ENCODE results near the gene GTF3C6.
"Not testable (repeated sequence)": the region's sequence is repeated elsewhere in the genome, so short reads cannot be mapped to it uniquely, and the experiment has no call there.

The GTF3C6 gene

GRCh38 chr6:110965629-110966229 is 7.2 kb downstream of the GTF3C6 start:
- Histone ChIP-seq H3K4me1 (ENCODE audit: control insufficient read depth, insufficient read depth, low read length) (no peaks in the 10 kb centered on the region), H3K9me3 (ENCODE audit: control insufficient read depth, insufficient read depth, low read depth, low read length) (no peaks in the 10 kb centered on the region), H3K4me3 (ENCODE audit: low read depth, low read length) (no peak overlapping the region), H3K27ac (ENCODE audit: extremely low read depth, low read depth, low read length) (no peak overlapping the region), H3K36me3 (ENCODE audit: control insufficient read depth in 2 of 2, insufficient read depth in 1 of 2, low read length in 2 of 2) (peaks cover 52 to 74% of the 10 kb centered on the region in 2 experiments; a peak in 2 of 3 replicates)
- no peak for TF ChIP-seq ZNF501 (tag by site-specific recombination; IDR thresholded peaks at IDR 0.05)
- ChIA-PET CTCF (no interaction called here), POLR2A (no interaction called here)

GRCh38 chr6:110968661-110969060 is 10.2 kb downstream of the GTF3C6 start:
- H3K9me3 ChIP-seq (ENCODE audit: control insufficient read depth, insufficient read depth, low read depth, low read length); H3K27ac ChIP-seq (ENCODE audit: extremely low read depth, low read depth, low read length); H3K4me3 ChIP-seq (ENCODE audit: low read depth, low read length); H3K4me1 ChIP-seq (ENCODE audit: control insufficient read depth, insufficient read depth, low read length); CTCF ChIA-PET: not testable (repeated sequence)
- POLR2A ChIA-PET = interaction anchor here (0.7 kb wide), 2 partner anchors 153 to 512 kb away, joined by 3 read pairs; partner anchors contain the start of gene CDK19
- H3K36me3 ChIP-seq (ENCODE audit: control insufficient read depth in 2 of 2, insufficient read depth in 1 of 2, low read length in 2 of 2) = peaks cover 27 to 44% of the 10 kb centered on the region in 2 experiments; a peak in 2 of 3 replicates

GRCh38 chr6:110971468-110971867 is 13.0 kb downstream of the GTF3C6 start:
- H3K4me3 ChIP-seq (ENCODE audit: low read depth, low read length) = no peak overlapping the region
- no peaks in the 10 kb centered on the region for H3K4me1 ChIP-seq (ENCODE audit: control insufficient read depth, insufficient read depth, low read length)
- POLR2A ChIA-PET = interaction anchor here (2.9 kb wide), 1 partner anchor 13 kb away, joined by 16 read pairs; the partner anchor contains the start of gene GTF3C6
- no peak for TF ChIP-seq ZNF621 (tag by site-specific recombination; IDR thresholded peaks at IDR 0.05)
- TF ChIP-seq ZNF544 (tag by site-specific recombination; IDR thresholded peaks at IDR 0.05) = no peak
- TF ChIP-seq ZNF792 (tag by site-specific recombination; IDR thresholded peaks at IDR 0.05) = no peak
- no peak for TF ChIP-seq ZNF404 (tag by site-specific recombination; IDR thresholded peaks at IDR 0.05)
- no peak for TF ChIP-seq SP2 (tag by site-specific recombination; IDR thresholded peaks at IDR 0.05)
- no peak for TF ChIP-seq ZNF302 (tag by site-specific recombination; IDR thresholded peaks at IDR 0.05; ENCODE audit: low read depth)
- no peak for TF ChIP-seq ZNF664 (tag by site-specific recombination; IDR thresholded peaks at IDR 0.05)
- TF ChIP-seq ZNF426 (tag by site-specific recombination; IDR thresholded peaks at IDR 0.05) = no peak
- CTCF ChIA-PET = interaction anchor here (0.6 to 0.7 kb wide), 2 partner anchors 19 to 24 kb away, joined by 3 to 4 read pairs; no protein-coding TSS in a partner anchor
- H3K36me3 ChIP-seq (ENCODE audit: control insufficient read depth in 2 of 2, insufficient read depth in 1 of 2, low read length in 2 of 2) = peaks cover 13 to 23% of the 10 kb centered on the region in 2 experiments; a peak in 2 of 3 replicates
- no peaks in the 10 kb centered on the region for H3K9me3 ChIP-seq (ENCODE audit: control insufficient read depth, insufficient read depth, low read depth, low read length)
- H3K27ac ChIP-seq (ENCODE audit: extremely low read depth, low read depth, low read length) = no peak overlapping the region

- Histone ChIP-seq H3K36me3 (ENCODE audit: control insufficient read depth in 2 of 2, insufficient read depth in 1 of 2, low read length in 2 of 2) (peaks cover 0 to 7% of the 10 kb centered on the region in 2 experiments; a peak in 2 of 3 replicates), H3K4me1 (ENCODE audit: control insufficient read depth, insufficient read depth, low read length) (no peaks in the 10 kb centered on the region), H3K4me3 (ENCODE audit: low read depth, low read length) (no peak overlapping the region), H3K9me3 (ENCODE audit: control insufficient read depth, insufficient read depth, low read depth, low read length) (no peaks in the 10 kb centered on the region), H3K27ac (ENCODE audit: extremely low read depth, low read depth, low read length) (no peak overlapping the region)
- TF ChIP-seq ZNF23 (tag by site-specific recombination; IDR thresholded peaks at IDR 0.05; ENCODE audit: borderline replicate concordance) (no peak), MZF1 (tag by site-specific recombination; IDR thresholded peaks at IDR 0.05; ENCODE audit: borderline replicate concordance) (no peak), ZBTB8A (tag by site-specific recombination; IDR thresholded peaks at IDR 0.05) (no peak), ZNF513 (tag by site-specific recombination; IDR thresholded peaks at IDR 0.05) (no peak), ZNF610 (tag by site-specific recombination; IDR thresholded peaks at IDR 0.05; ENCODE audit: borderline replicate concordance) (no peak), AEBP2 (tag by site-specific recombination; IDR thresholded peaks at IDR 0.05; ENCODE audit: borderline replicate concordance) (no peak)
- ChIA-PET CTCF (interaction anchor here (0.6 kb wide), 2 partner anchors 35 to 1385 kb away, joined by 4 read pairs; no protein-coding TSS in a partner anchor), POLR2A (interaction anchor here (0.6 to 0.8 kb wide), 2 partner anchors 18 to 22 kb away, joined by 3 to 4 read pairs; partner anchors contain the start of gene GTF3C6)
Observed at GRCh38 chr6:110976575-110976974, 18.1 kb downstream of the GTF3C6 start.
